Activated gamma-delta T cell treated with Interleukin-2 at 50 U/mL for 16 hours (primary cell): ENCODE measurements around the gene SBF1.

ENCODE experiments used
- DNase-seq: peaks from one replicate; pipeline ENCODE4 v3.0.0-alpha.2; 2020

Gene SBF1

GRCh38 chr22:50396751-50397370 lies 78.0 kb downstream of the SBF1 start:
- DNase-seq, result no peak
